ENCODE data around the gene RNF166. TPM values are rescaled to one million over a fixed set of nuclear protein-coding genes. Genes with fewer than 3 reads are reported as not detected.

The RNF166 gene
- total and polyA plus RNA-seq, 2 of the 13 experiments (the other 11 are each of a cell fraction or from before 2014, with no cell fraction given): 21.4 to 23.0 TPM

- Histone ChIP-seq H4K20me1 (ENCODE audit: insufficient read depth, low read length) (peaks cover 3% of the 10 kb centered on the region; the same call in 1 of the 2 replicates), H3K36me3 (replicated peaks in 1 of 2; ENCODE audit: control insufficient read depth in 1 of 2, insufficient read depth in 2 of 2, low read length in 2 of 2) (no peaks in the 10 kb centered on the region), H3K9me3 (ENCODE audit: low read length) (no peaks in the 10 kb centered on the region), H3K9ac (ENCODE audit: insufficient read depth, low read depth, low read length) (no peak overlapping the region), H3K27me3 (ENCODE audit: control insufficient read depth in 1 of 2, insufficient read depth in 2 of 2, low read length in 2 of 2) (peaks cover 32 to 88% of the 10 kb centered on the region in 2 experiments), H3K79me2 (ENCODE audit: insufficient read depth, low read length) (no peaks in the 10 kb centered on the region), H3K27ac (ENCODE audit: extremely low read length, insufficient read depth, low read length) (no peak overlapping the region), H2AFZ (ENCODE audit: low read length) (no peak overlapping the region), H3K4me3 (replicated peaks in 1 of 3; ENCODE audit: insufficient read depth in 1 of 3, low read depth in 2 of 3, low read length in 3 of 3) (peak overlapping the region in 1 of 3 experiments; percentile 3; a peak in 1 of 6 replicates), H3K4me2 (ENCODE audit: low read depth, low read length) (peak overlapping the region; percentile 26; the same call in 1 of the 2 replicates), H3K4me1 (ENCODE audit: insufficient read depth, low read length) (peaks cover 42% of the 10 kb centered on the region)
- no TSS peak for BruUV-seq (replicated peaks)
- in situ Hi-C loops (cut with HindIII; ENCODE audit: extremely low pct_ligation_motif_present, low pct_unique_long_range_greater_than_20kb) (no loop called here), intact Hi-C loops (cut with micrococcal nuclease; ENCODE audit: unreplicated experiment) (no loop called here)
- POLR2A ChIA-PET: interaction anchor here (0.7 to 2.6 kb wide), 5 partner anchors 12 to 105 kb away, joined by 3 to 11 read pairs (median 3); partner anchors contain the start of gene MVD
- no peak for ATAC-seq
- WGBS (ENCODE audit: low lambda C conversion rate): 12% methylated on average over 19 of the region's 28 CpGs
- DNase-seq (ENCODE audit: low spot score): no peak
- CTCF ChIA-PET (ENCODE audit: low intra/inter-chr PET ratio, low total read pairs): no interaction called here
- no peak for FAIRE-seq
- no peak for TF ChIP-seq ZNF557 (CRISPR knock-in tag; IDR thresholded peaks at IDR 0.05)
- TF ChIP-seq, protein P1, sequence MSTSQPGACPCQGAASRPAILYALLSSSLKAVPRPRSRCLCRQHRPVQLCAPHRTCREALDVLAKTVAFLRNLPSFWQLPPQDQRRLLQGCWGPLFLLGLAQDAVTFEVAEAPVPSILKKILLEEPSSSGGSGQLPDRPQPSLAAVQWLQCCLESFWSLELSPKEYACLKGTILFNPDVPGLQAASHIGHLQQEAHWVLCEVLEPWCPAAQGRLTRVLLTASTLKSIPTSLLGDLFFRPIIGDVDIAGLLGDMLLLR (CRISPR knock-in tag; IDR thresholded peaks at IDR 0.05): no peak
- no peak for TF ChIP-seq ZKSCAN1 (IDR thresholded peaks at IDR 0.05; ENCODE audit: low read length)
- TF ChIP-seq ZNF644 (CRISPR knock-in tag; IDR thresholded peaks at IDR 0.05; ENCODE audit: low read depth): no peak
- no peak for TF ChIP-seq ZNF839 (CRISPR knock-in tag; IDR thresholded peaks at IDR 0.05; ENCODE audit: borderline replicate concordance)
- TF ChIP-seq RXRA (CRISPR knock-in tag; IDR thresholded peaks at IDR 0.05): no peak
- no peak for TF ChIP-seq CHD4 (IDR thresholded peaks at IDR 0.05; ENCODE audit: borderline replicate concordance, low read length)
- no peak for TF ChIP-seq ZNF367 (CRISPR knock-in tag; IDR thresholded peaks at IDR 0.05; ENCODE audit: borderline replicate concordance)
- 0 out of 2 replicates have a peak, but pooled peaks have one; percentile 11 for TF ChIP-seq ZBTB7B (CRISPR knock-in tag; IDR thresholded peaks at IDR 0.05)
- TF ChIP-seq ZNF33A (CRISPR knock-in tag; IDR thresholded peaks at IDR 0.05; ENCODE audit: borderline replicate concordance): no peak
- TF ChIP-seq ZHX2 (IDR thresholded peaks at IDR 0.05; ENCODE audit: low read depth): no peak
- TF ChIP-seq ZHX2 (CRISPR knock-in tag; IDR thresholded peaks at IDR 0.05; ENCODE audit: borderline replicate concordance): no peak
- no peak for TF ChIP-seq NR2F2 (IDR thresholded peaks at IDR 0.05; ENCODE audit: borderline replicate concordance, low read depth)
- no peak for TF ChIP-seq ZNF343 (CRISPR knock-in tag; IDR thresholded peaks at IDR 0.05)
- no peak for TF ChIP-seq SATB2 (CRISPR knock-in tag; IDR thresholded peaks at IDR 0.05)
- TF ChIP-seq ZNF569 (CRISPR knock-in tag; IDR thresholded peaks at IDR 0.05; ENCODE audit: borderline replicate concordance): no peak
- TF ChIP-seq ZNF513 (CRISPR knock-in tag; conservative IDR thresholded peaks at IDR 0.05): no peak
- TF ChIP-seq RORA (CRISPR knock-in tag; IDR thresholded peaks at IDR 0.05): no peak
Measured at GRCh38 chr16:88688013-88688778, 18.0 kb downstream of the RNF166 start.
